Breast epithelium (tissue), 4 donors: Measurements from ENCODE around the gene GPSM1. TPM values are rescaled to one million over a fixed set of nuclear protein-coding genes. Genes with fewer than 3 reads are reported as not detected.

Experiments used
- DNase-seq, 2 donors: peaks; one replicate each; pipeline ENCODE4 v3.0.0-alpha.2; 2019; ENCODE audit warnings: low spot score in 2 of 2
- H3K27ac ChIP-seq, 2 donors: fragments of 200-600 bp; sonication (generic) in 1 of 2; one replicate each; pipeline ENCODE4 v1.5.1; 2016 to 2019; ENCODE audit warnings: mild to moderate bottlenecking in 1 of 2
- H3K27me3 ChIP-seq, 2 donors: fragments of 200-600 bp; sonication (generic) in 1 of 2; one replicate each; pipeline versions ENCODE4 v1.5.1 to v1.6.0; 2017 to 2019; ENCODE audit warnings: control low read depth in 1 of 2, mild to moderate bottlenecking in 1 of 2
- H3K36me3 ChIP-seq: fragments of 200-600 bp; one replicate; pipeline ENCODE4 v1.5.1; 2019
- H3K4me1 ChIP-seq, 2 donors: fragments of 200-600 bp; sonication (generic); one replicate each; pipeline ENCODE4 v1.5.1; 2016 to 2019; ENCODE audit warnings: control low read depth in 1 of 2
- H3K4me3 ChIP-seq, 3 donors: fragments of 200-600 bp; sonication (generic); 1 replicate in 2 of 3; 2 replicates in 1 of 3; pipeline ENCODE4 v1.5.1; 2016 to 2019; ENCODE audit warnings: mild to moderate bottlenecking in 3 of 3, moderate library complexity in 2 of 3
- H3K9me3 ChIP-seq, 2 donors: fragments of 200-600 bp; sonication (generic) in 1 of 2; one replicate each; pipeline ENCODE4 v1.5.1; 2016 to 2019; ENCODE audit warnings: control low read depth in 1 of 2
- POLR2A ChIP-seq: fragments of 450-650 bp; IDR thresholded peaks from one replicate; pipeline ENCODE4 v1.6.1; 2016; ENCODE audit warnings: antibody characterized with exemption, mild to moderate bottlenecking, moderate library complexity
- POLR2AphosphoS5 ChIP-seq, 3 donors: sonication (generic); formaldehyde crosslinking; IDR thresholded peaks; one replicate each; pipeline ENCODE4 v1.6.1; 2017; ENCODE audit warnings: antibody characterized with exemption in 3 of 3
- intact Hi-C: fragments of 100-400 bp; cut with DNase I; formaldehyde crosslinking; loops from one replicate; pipeline ENCODE4 v1.15.1; 2023; ENCODE audit warnings: low total_unique reads
- total RNA-seq, 3 donors: library from RNA; depleted of rRNA; stranded (reverse); fragments of >200 nt; gene quantifications; one replicate each; pipeline ENCODE4 v1.1.0, GENCODE V29; 2016
- TF ChIP-seq, protein P1 (sequence below), 3 donors: fragments of 450-650 bp; IDR thresholded peaks; one replicate each; pipeline ENCODE4 v1.5.1; 2016 to 2017; ENCODE audit warnings: antibody characterized with exemption in 3 of 3, mild to moderate bottlenecking in 3 of 3, moderate library complexity in 3 of 3

Gene GPSM1
- total RNA-seq, 3 donors from 2014 or later = 5.6 to 19.0 (median 8.6) TPM

- H3K9me3 ChIP-seq = no peaks in the 10 kb centered on the region
- no peak for DNase-seq
- H3K27ac ChIP-seq = no peak overlapping the region
- no peak for TF ChIP-seq POLR2A
- TF ChIP-seq, protein P1, sequence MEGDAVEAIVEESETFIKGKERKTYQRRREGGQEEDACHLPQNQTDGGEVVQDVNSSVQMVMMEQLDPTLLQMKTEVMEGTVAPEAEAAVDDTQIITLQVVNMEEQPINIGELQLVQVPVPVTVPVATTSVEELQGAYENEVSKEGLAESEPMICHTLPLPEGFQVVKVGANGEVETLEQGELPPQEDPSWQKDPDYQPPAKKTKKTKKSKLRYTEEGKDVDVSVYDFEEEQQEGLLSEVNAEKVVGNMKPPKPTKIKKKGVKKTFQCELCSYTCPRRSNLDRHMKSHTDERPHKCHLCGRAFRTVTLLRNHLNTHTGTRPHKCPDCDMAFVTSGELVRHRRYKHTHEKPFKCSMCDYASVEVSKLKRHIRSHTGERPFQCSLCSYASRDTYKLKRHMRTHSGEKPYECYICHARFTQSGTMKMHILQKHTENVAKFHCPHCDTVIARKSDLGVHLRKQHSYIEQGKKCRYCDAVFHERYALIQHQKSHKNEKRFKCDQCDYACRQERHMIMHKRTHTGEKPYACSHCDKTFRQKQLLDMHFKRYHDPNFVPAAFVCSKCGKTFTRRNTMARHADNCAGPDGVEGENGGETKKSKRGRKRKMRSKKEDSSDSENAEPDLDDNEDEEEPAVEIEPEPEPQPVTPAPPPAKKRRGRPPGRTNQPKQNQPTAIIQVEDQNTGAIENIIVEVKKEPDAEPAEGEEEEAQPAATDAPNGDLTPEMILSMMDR (IDR thresholded peaks at IDR 0.05) = no peak
- no peak for TF ChIP-seq POLR2AphosphoS5 (IDR thresholded peaks at IDR 0.05)
- intact Hi-C loops = no loop called here
- H3K4me1 ChIP-seq = no peaks in the 10 kb centered on the region
- no peaks in the 10 kb centered on the region for H3K36me3 ChIP-seq
- H3K27me3 ChIP-seq = peaks cover 4 to 51% of the 10 kb centered on the region in 2 donors
- no peak overlapping the region for H3K4me3 ChIP-seq
Observed at GRCh38 chr9:136284311-136284710, 43.0 kb upstream of the GPSM1 start.

DNA sequence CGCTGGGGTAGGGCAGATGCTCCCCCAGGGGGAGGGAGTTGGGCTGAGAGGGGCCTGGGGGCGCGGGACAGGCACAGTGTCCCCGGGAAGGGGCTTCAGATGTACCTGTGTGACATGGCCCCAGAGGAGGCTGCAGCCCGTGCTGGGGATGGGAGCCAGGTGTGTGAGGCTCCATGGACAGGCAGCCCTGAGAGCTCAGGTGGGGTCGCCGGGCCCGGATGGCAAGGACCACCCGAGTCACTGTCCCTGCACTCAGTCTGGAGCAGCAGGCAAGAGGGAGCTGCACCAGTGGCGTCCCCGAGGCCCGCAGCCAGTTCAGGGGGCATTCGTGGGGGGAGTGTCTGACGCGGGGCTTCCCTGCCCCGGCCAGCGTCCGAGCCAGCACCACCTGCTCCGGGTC, 42.4 kb upstream of the GPSM1 start:
- no peak for DNase-seq
- Histone ChIP-seq H3K36me3 (no peaks in the 10 kb centered on the region), H3K27ac (no peak overlapping the region), H3K4me1 (no peaks in the 10 kb centered on the region), H3K9me3 (no peaks in the 10 kb centered on the region), H3K27me3 (peaks cover 4 to 56% of the 10 kb centered on the region in 2 donors), H3K4me3 (no peak overlapping the region)
- intact Hi-C loops = no loop called here
- TF ChIP-seq, protein P1 (IDR thresholded peaks at IDR 0.05) = no peak
- TF ChIP-seq POLR2AphosphoS5 (IDR thresholded peaks at IDR 0.05) = no peak
- no peak for TF ChIP-seq POLR2A

DNA sequence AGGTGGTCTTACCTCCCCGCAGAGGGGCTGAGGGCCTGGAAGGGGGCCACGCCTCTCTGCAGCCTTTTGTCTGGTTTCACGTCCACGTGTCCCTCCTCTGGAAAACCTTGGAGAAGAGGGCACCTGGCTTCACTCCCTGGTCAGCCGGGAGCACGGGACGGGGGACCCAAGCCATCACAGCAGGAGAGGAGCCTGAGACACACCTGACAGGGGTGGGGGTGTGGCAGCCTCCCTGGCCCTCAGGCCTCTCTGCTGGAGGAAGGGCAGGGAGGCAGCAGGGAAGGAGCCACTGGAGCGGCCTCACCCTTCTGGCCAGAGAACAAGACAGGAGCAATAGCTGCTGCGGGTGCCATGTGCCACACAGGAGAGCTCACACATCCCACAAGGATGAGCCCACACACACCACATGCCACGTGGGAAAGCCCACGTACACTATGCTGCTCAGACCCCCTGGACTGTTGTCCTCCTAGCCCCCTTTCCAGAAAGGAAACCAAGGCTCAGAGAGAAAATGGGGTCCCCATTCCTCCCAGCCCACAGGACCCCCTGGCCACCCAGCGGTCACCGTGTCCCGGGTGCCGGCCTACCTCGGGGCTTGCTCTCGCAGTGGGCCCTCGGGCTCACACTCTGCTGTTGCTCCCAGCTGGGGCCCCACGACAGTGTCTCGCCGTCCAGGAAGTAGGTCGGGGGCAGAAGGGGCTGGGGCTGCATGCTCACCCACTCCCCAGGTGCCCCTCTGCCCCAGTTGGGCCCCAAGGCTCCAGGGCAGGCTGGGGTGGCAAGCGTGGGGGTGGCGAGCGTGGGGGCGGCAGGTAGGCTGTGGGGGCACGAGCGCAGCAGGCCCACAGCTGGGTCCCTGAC, 41.6 kb upstream of the GPSM1 start:
- TF ChIP-seq POLR2A = no peak
- no peak for TF ChIP-seq POLR2AphosphoS5 (IDR thresholded peaks at IDR 0.05)
- TF ChIP-seq, protein P1 (IDR thresholded peaks at IDR 0.05) = no peak
- no peak overlapping the region for H3K4me3 ChIP-seq
- no peaks in the 10 kb centered on the region for H3K36me3 ChIP-seq
- H3K27ac ChIP-seq = no peak overlapping the region
- H3K9me3 ChIP-seq = no peaks in the 10 kb centered on the region
- no peak for DNase-seq
- H3K27me3 ChIP-seq = peaks cover 4 to 64% of the 10 kb centered on the region in 2 donors
- intact Hi-C loops = no loop called here
- no peaks in the 10 kb centered on the region for H3K4me1 ChIP-seq

DNA sequence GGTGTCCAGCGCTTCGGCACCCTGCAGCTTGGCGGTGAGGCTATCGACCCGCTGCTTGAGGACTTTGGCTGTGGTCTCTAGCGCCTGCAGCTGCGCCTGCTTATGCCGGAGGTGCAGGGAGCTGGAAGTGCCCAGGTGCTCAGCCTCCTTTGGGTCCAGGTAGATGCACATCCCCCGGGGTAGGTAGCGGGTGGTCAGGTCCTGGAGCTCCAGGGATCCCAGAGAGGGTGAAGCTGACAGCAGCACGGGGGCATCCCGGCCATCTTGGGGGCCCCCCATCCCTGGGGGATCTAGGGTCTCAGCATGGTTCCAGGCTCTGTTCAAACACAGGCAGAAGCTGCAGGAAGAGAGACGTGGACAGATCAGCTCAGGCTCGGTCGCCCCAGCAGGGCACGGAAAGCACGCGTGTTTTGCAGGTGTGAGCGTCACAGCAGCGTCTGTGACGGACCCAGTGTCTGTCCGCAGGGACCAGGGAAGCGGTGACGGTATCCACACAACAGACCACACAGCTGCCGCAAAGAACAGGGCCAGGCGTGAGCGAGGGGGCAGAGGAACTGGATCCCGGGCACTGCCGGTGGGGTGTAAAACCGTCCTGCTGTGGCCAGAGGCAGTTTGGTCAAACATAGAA, 40.9 kb upstream of the GPSM1 start:
- Histone ChIP-seq H3K4me3 (no peak overlapping the region), H3K27me3 (peaks cover 4 to 69% of the 10 kb centered on the region in 2 donors), H3K36me3 (no peaks in the 10 kb centered on the region), H3K27ac (no peak overlapping the region), H3K4me1 (no peaks in the 10 kb centered on the region), H3K9me3 (no peaks in the 10 kb centered on the region)
- intact Hi-C loops = no loop called here
- TF ChIP-seq POLR2AphosphoS5 (IDR thresholded peaks at IDR 0.05) (no peak), POLR2A (no peak)
- TF ChIP-seq, protein P1 (IDR thresholded peaks at IDR 0.05) = no peak
- no peak for DNase-seq

- H3K27me3 ChIP-seq = peaks cover 4 to 74% of the 10 kb centered on the region in 2 donors
- H3K4me3 ChIP-seq = no peak overlapping the region
- H3K4me1 ChIP-seq = no peaks in the 10 kb centered on the region
- H3K36me3 ChIP-seq = no peaks in the 10 kb centered on the region
- no peak overlapping the region for H3K27ac ChIP-seq
- TF ChIP-seq POLR2A (no peak), POLR2AphosphoS5 (IDR thresholded peaks at IDR 0.05) (no peak)
- TF ChIP-seq, protein P1 (IDR thresholded peaks at IDR 0.05) = no peak
- H3K9me3 ChIP-seq = no peaks in the 10 kb centered on the region
- intact Hi-C loops = no loop called here
- no peak for DNase-seq
Observed at GRCh38 chr9:136286987-136287379, 40.4 kb upstream of the GPSM1 start.
